NCI-H187 (cell line): ENCODE results near the gene APBB2.
"Not testable (repeated sequence)": the region's sequence is repeated elsewhere in the genome, so short reads cannot be mapped to it uniquely, and the experiment has no call there.

Experiments used
- DNase-seq, 2 experiments: peaks; one replicate each; lab custom pipeline; 2025; lab: John Stamatoyannopoulos, UW

Gene APBB2

DNA sequence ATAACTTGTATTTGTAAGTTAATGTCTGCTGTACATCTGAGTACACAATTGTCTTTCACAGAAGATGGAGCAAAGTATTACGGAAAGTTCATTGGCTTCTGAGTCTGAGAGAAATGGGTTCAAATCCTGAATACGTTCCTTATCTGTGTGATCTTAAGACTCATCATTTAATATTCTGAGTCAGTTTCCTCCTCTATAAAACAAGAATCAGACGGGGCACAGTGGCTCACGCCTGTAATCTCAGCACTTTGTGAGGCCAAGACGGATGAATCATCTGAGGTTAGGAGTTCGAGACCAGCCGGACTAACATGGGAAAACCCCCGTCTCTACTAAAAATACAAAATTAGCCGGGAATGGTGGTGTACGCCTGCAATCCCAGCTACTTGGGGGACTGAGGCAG is 57.8 kb downstream of the APBB2 start:
- no peak for DNase-seq

DNA sequence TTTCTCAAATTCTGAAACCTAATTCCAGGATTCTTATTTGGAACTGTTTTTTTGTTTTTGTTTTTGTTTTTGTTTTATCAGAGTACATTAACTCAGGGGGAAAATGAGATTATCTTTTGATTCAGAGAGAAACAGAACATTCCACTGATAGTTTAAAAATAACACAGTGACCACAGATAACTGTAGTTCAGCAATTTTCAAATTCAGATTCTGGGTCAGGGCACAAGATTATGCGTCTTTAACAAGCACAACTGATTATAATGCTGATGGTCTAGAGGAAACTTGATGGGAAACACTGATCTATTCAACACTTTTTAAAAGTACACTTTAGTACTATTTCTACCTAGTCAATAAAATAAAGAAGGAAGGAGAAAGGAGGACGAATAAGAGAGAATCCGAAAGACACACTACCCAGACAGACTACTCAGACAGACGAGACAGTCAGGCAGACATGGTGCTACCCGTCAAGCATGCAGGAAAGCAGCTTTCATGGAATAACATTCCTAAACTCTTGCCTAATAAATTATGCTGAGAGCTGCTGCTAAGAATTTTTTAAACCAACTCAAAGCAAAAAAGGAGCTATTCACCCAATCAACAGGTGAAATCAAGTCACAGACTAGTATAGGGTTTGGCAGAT is 59.0 kb downstream of the APBB2 start:
- DNase-seq = no peak

GRCh38 chr4:41154814-41155177 is 59.5 kb downstream of the APBB2 start:
- no peak for DNase-seq

DNA sequence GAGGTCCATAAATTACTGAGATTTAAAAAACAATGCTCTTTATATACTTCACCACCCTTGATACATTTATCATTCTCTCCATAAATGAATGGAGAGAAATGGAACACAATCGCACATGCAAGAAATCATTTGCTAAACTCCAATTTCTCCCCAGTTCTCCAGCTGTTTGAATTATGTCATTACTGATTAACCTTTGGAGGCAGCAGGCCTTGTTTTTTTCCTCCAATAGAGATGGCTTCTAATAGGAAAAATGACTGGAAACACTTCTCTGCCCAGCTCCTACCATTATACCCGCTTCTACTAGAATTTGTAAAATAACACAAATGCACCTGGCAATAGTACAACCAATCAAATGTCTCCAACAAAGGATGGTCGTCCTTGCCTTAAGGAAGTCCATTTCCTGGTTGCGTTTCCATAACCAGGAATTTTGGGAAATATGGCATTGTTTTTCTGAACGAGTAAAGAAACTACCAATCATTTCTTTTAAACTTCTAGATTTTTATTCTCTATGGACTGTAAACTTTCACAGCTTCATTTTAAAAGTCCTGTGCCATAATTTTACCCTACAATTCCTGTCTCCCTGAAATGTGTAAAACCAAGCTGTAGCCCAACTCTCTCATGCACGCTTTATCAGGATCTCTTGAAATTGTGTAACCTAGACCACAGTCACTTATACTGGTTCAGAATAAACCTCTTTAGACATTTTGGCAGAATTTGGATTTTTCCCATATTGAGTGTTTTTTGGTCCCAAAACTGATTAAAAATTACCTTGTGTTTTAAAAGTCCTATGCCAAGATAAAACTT is 60.1 kb downstream of the APBB2 start:
- no peak for DNase-seq

- no peak for DNase-seq
Measured at GRCh38 chr4:41150401-41150800, 63.9 kb downstream of the APBB2 start.

DNA sequence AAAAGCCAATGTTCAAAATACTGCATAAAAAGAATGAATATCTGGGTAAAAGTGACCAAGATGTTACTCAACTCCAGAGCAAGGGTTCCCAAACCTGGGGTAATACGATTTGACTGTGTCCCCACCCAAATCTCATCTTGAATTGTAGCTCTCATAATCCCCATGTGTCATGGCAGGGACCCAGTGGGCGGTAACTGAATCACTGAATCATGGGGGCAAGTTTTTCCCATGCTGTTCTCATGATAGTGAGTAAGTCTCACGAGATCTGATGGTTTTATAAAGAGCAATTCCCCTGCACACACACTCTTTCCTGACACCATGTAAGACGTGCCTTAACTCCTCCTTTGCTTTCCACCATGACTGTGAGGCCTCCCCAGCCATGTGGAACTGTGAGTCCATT is 64.8 kb downstream of the APBB2 start:
- not testable (repeated sequence) for DNase-seq

- DNase-seq = no peak
Measured at GRCh38 chr4:41148931-41149330, 65.4 kb downstream of the APBB2 start.

- no peak for DNase-seq
Measured at GRCh38 chr4:41148292-41148691, 66.0 kb downstream of the APBB2 start.

DNA sequence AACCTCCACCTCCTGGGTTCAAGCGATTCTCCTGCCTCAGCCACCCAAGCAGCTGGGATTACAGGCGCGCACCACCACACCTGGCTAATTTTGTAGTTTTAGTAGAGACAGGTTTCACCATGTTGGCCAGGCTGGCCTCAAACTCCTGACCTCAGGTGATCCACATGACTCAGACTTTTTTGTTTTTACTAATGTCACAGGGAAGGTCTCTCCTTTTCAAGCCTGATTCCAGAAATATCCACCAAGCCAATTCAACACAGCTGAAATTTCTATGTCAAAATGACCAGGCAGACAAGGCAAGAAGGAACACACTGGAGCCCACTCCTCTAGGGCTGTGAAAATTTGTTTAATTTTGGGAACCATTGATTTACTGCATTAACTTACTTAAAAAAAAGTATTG is 66.8 kb downstream of the APBB2 start:
- DNase-seq = not testable (repeated sequence)

DNA sequence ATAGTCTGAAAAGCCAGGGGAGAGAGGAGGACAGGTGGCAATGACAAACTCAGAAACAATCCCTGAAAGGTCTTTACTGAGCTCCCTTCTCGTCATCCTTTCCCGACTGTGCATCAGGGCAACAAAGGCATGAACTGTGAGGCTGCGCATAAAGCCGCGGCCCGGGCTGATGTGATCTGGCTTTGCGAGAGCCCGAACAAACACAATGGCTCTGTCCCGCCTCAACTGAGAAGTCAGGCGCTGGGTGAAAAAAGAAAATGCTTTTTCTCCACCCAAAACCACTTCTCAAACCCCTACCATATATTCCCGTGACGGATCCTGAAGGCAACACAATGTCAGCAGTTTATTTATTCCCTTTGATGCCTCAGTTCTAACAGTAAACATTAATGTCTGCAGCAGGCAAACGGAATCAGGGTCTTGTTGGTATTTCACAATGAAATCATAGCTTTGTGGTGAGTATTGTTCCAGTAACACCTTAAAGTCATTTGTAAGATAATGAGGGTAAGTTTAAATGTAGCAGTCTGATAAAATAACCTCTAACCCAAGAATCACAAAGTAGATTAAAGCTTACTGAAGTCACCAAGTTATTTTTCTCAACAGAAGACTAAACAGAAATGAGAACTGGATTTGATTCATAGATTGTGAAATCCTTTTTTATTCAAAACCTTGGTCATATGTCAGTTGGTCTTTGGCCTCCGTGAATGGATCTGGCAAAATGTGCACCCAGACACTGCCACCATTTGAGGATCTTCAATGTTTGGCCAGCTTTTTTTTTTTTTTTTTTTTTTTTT is 67.4 kb downstream of the APBB2 start:
- no peak for DNase-seq

GRCh38 chr4:41146196-41146595 is 68.1 kb downstream of the APBB2 start:
- no peak for DNase-seq

GRCh38 chr4:41145571-41146078 is 68.7 kb downstream of the APBB2 start:
- no peak for DNase-seq

DNA sequence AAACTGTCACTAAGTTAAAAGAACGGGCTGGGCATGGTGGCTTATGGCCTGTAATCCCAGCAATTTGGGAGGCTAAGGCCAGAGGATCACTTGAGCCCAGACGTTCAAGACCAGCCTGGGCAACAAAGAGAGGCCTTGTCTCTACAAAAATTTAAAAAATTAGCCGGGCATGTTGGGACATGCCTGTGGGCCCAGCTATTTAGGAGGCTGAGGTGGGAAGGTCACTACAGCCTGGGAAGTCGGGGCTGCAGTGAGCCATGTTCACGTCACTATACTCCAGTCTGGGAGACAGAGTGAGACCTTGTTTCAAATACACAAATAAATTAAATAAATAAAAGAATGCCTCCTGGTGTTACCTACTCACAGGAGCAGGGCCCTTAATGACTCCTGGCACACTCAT is 69.5 kb downstream of the APBB2 start:
- DNase-seq = no peak

GRCh38 chr4:41144040-41144379 is 70.3 kb downstream of the APBB2 start:
- DNase-seq = no peak

- no peak for DNase-seq
Measured at GRCh38 chr4:41143311-41144039, 70.9 kb downstream of the APBB2 start.

DNA sequence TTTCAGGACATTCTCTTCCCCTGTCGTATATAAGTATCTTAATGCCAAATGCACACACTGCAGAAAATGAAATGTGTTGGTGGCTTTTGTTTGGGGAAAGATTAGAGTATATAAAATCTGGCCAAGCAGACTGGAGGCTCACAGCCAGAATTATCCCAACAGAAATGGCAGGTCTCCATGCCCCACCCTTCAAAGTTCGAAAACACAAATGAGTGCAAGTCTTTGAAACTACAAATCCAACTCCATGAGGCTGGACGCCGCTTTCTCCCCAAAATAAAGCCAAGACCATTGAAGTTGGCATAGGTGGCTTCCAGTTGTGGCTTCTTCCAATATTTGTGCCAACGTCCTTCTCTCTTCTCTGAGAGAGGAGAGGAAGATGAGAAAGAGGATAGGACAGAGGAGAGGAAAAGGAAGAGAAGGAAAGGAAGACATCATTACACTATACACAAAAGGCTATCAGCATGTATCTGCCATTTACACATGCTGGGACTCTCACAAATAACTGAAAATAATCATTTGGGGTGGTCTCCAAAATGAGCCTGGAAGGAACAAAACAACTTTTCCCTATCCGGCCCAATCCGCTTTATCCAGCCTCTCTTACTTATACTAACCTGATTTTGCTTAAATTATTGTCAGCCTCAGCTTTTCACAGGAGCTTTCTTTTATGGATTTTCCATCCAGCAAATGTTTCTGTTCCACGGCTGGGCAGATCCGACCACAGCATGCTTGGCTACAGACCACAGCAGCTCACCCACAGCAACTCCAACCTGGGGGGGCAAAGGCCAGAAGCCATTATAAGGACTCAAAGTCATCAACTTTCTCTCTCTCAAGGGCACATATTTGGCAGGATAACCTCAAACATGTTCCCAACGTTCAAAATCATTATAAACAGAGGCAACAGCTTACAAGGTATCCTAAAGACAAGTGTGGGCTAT is 71.7 kb downstream of the APBB2 start:
- no peak for DNase-seq

GRCh38 chr4:41141900-41142299 is 72.4 kb downstream of the APBB2 start:
- no peak for DNase-seq

DNA sequence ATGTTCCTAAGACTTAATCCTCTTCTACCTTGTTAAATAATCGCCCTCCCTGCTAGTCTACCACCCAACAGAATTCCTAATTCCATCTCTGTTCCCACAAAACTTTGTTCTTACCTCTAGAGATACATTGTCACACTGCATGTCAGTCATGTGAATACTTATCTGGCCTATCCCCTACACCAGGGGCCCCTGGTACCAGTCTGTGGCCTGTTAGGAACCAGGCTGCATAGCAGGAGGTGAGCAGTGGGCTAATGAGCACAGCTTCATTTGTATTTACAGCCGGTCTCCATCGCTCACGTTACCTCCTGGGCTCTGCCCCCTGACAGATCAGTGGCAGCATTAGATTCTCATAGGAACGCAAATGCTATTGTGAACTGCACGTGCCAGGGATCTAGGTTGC is 73.9 kb downstream of the APBB2 start:
- DNase-seq = no peak

DNA sequence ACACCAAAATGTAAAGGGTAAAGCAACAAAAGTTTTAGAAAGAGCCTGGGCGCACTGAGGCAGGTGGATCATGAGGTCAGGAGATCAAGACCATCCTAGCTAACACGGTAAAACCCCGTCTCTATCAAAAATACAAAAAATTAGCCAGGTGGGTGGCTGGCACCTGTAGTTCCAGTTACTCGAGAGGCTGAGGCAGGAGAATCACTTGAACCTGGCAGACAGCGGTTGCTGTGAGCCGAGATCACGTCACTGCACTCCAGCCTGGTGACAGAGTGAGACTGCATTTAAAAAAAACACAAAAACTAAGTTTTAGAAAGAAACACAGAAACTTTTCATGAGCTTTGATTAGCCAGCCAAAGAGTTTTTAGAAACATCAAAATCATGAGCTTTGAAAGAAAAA is 76.5 kb downstream of the APBB2 start:
- no peak for DNase-seq

DNA sequence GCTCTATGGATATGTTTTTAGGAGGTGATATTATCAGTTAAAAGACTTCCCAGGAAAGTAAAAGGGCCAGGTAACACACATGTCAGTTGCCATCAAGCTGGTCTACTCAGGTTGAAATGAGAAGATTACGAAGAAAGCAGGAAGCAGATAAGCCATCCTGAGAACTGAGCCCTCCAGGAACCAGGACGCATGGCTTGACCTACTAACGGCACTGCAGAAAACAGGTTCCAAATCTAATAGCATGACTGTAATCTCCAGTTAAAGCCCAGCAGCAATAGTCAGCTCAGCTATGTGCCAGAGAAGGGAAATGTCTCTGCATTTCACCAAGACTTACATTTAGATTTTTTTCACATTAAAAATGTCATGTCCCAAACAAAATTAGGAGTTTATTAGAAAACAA is 77.9 kb downstream of the APBB2 start:
- no peak for DNase-seq

DNA sequence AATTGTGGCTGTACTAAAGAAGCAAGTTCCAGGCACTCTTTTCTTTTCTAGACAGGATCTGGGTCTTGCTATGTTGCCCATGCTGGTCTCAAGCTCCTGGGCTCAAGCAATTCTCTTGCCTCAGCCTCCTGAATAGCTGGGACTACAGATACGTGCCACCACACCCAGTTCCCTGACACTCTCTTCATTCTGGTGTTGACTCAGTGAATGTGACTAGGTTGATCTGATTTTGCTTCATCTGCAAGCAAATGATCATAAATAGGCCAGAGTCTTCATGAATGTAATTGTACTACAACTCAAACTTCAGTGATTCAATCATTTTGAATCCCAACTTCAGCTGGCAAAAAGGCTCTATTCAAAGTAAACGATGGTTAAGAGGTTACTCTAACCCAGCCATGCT is 78.5 kb downstream of the APBB2 start:
- DNase-seq = no peak
